Psoas muscle (tissue), 8 donors: ENCODE measurements around the gene MKI67. TPM values are rescaled to one million over a fixed set of nuclear protein-coding genes. Genes with fewer than 3 reads are reported as not detected.

ENCODE experiments used
- ATAC-seq, 4 donors: fragments of 200-7000 bp; cut with Tn5 transposase; one replicate each; pipeline ENCODE4 v1.9.1; 2020; ENCODE audit warnings: moderate library complexity in 3 of 4, mild to moderate bottlenecking in 2 of 4
- DNase-seq, 2 donors: peaks; one replicate each; pipeline ENCODE4 v3.0.0-alpha.2; 2020
- H3K27ac ChIP-seq: fragments of 200-600 bp; one replicate; pipeline ENCODE4 v1.8.0; 2022
- H3K27me3 ChIP-seq, 3 donors: fragments of 200-600 bp in 1 of 3; one replicate each; pipeline versions ENCODE4 v1.6.1 to v1.8.0; 2013 to 2022; ENCODE audit warnings: low read length in 2 of 3, mild to moderate bottlenecking in 2 of 3, moderate library complexity in 1 of 3; ENCODE audit not compliant: insufficient read depth in 3 of 3
- H3K36me3 ChIP-seq, 2 donors: fragments of 200-600 bp in 1 of 2; one replicate each; pipeline versions ENCODE4 v1.6.1 to v1.8.0; 2013 to 2022; ENCODE audit warnings: low read depth in 1 of 2, mild to moderate bottlenecking in 1 of 2, moderate library complexity in 1 of 2; ENCODE audit not compliant: insufficient read depth in 1 of 2
- H3K4me1 ChIP-seq: fragments of 200-600 bp; one replicate; pipeline ENCODE4 v1.8.0; 2022
- H3K4me3 ChIP-seq: fragments of 200-600 bp; one replicate; pipeline ENCODE4 v1.8.0; 2022; ENCODE audit warnings: mild to moderate bottlenecking
- H3K9me3 ChIP-seq: fragments of 200-600 bp; one replicate; pipeline ENCODE4 v1.8.0; 2022
- CTCF ChIP-seq: fragments of 200-600 bp; IDR thresholded peaks from one replicate; pipeline ENCODE4 v1.8.0; 2022; ENCODE audit warnings: antibody characterized with exemption
- WGBS, 3 donors: extraction: QIAGEN DNeasy Blood & Tissue Kit; methylation state at CpG; one replicate each; pipeline versions ENCODE4 v1.1.6 to v1.1.7; 2013; 5-methylcytosine and 5-hydroxymethylcytosine counted together
- intact Hi-C, 2 donors: fragments of 100-400 bp; cut with DNase I; formaldehyde crosslinking; loops; one replicate each; pipeline versions ENCODE4 v1.11.0 to v1.14.2; 2022
- polyA plus RNA-seq, 3 donors: library from polyadenylated mRNA; stranded (reverse); fragments of 200-250 nt; gene quantifications; one replicate each; pipeline ENCODE4 v1.2.3, GENCODE V29; 2013
- total RNA-seq, 4 donors: library from RNA; stranded (reverse); fragmentation: NEBNext Ultra II Directional in 2 of 4; extraction: Animal tissue kit (Norgen Biotek cat#: 25700) in 2 of 4; gene quantifications; one replicate each; pipeline versions ENCODE4 v1.2.1 to v1.2.4, GENCODE V29; 2021 to 2023
- donor health status: healthy with polysubstance abuse.
- donor health status: DM: no; HTN: no; CAD: no; lungs with moderate emphysema.
- donor health status: Bipolar disorder and iron deficiency.
- donor health status: healthy.
- donor health status: DM: yes; HTN: yes; CAD: no.
- donor health status: DM: no; HTN: no; CAD: no.
- donor health status: DM: no; HTN: no; CAD: no.
- donor health status: DM: yes; HTN: yes; CAD: no.

MKI67 gene
- total and polyA plus RNA-seq, 7 donors: 0.02 to 0.84 (median 0.13) TPM; not detected in 1

DNA sequence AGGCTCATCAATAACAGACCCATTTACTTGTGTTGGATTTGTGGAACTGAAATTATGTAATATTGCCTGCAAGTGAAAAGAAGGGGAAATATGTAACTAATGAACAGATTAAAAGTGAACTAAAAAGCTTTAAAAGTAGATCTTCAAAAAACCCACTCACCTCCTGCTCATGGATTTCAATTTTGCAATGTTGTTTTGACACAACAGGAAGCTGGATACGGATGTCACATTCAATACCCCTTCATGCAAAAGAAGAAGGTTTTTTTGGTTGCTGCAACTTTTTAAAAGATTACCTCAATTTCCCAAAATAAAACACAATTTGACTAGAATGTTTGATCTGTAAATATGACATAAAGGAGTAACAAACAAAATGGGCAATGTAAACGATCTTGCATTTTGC is 3.3 kb downstream of the MKI67 start:
- no peak for DNase-seq
- H3K4me1 ChIP-seq: peaks cover 10% of the 10 kb centered on the region
- 84 to 88% (median 85%) methylated on average over 2 of the region's 2 CpGs for WGBS, 3 donors
- peaks cover 0 to 55% (median 10%) of the 10 kb centered on the region in 3 donors for H3K27me3 ChIP-seq
- H3K9me3 ChIP-seq: no peaks in the 10 kb centered on the region
- intact Hi-C loops: no loop called here
- H3K4me3 ChIP-seq: no peak overlapping the region
- H3K27ac ChIP-seq: no peak overlapping the region
- TF ChIP-seq CTCF: no peak
- no peak for ATAC-seq
- H3K36me3 ChIP-seq: no peaks in the 10 kb centered on the region

- intact Hi-C loops: no loop called here
- H3K27me3 ChIP-seq: peaks cover 0 to 50% (median 10%) of the 10 kb centered on the region in 3 donors
- no peak overlapping the region for H3K27ac ChIP-seq
- no peak for TF ChIP-seq CTCF
- no peak for DNase-seq
- no peaks in the 10 kb centered on the region for H3K9me3 ChIP-seq
- no peaks in the 10 kb centered on the region for H3K36me3 ChIP-seq
- no peak overlapping the region for H3K4me3 ChIP-seq
- no peak for ATAC-seq
- WGBS, 3 donors: 80 to 86% (median 85%) methylated on average over 5 of the region's 5 CpGs
- peaks cover 10% of the 10 kb centered on the region for H3K4me1 ChIP-seq
Measured at GRCh38 chr10:128121750-128122412, 4.3 kb downstream of the MKI67 start.

- no peak for DNase-seq
- intact Hi-C loops: no loop called here
- no peak overlapping the region for H3K27ac ChIP-seq
- no peak for ATAC-seq
- no peak for TF ChIP-seq CTCF
- 83 to 92% (median 88%) methylated on average over 13 of the region's 13 CpGs for WGBS, 3 donors
- peaks cover 0 to 15% (median 0%) of the 10 kb centered on the region in 3 donors for H3K27me3 ChIP-seq
- H3K4me3 ChIP-seq: no peak overlapping the region
- H3K36me3 ChIP-seq: no peaks in the 10 kb centered on the region
- no peaks in the 10 kb centered on the region for H3K9me3 ChIP-seq
- H3K4me1 ChIP-seq: no peaks in the 10 kb centered on the region
Measured at GRCh38 chr10:128116851-128117615, 9.2 kb downstream of the MKI67 start.

DNA sequence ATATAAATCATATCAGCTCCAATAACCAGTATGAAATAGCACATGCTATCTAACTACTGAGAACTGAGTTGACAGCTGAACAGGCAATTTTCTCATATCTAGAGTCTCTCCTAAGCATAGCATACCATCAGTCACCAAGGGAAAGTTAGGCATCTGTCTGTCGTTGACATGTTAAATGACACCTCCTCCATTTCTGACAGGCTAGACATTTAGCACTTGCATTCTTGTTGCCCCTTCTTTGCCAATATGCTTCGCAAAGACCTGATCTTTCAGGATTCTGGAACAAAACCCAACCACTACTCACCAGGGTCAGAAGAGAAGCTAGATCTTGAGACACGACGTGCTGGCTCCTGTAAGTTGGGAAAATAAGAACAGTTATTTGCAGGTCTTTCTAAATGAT is 10.0 kb downstream of the MKI67 start:
- WGBS, 3 donors: 61 to 65% (median 64%) methylated on average over 4 of the region's 4 CpGs
- DNase-seq: no peak
- Histone ChIP-seq H3K36me3 (no peaks in the 10 kb centered on the region), H3K27ac (no peak overlapping the region), H3K4me3 (no peak overlapping the region), H3K4me1 (no peaks in the 10 kb centered on the region), H3K9me3 (no peaks in the 10 kb centered on the region), H3K27me3 (peaks cover 0 to 15% (median 0%) of the 10 kb centered on the region in 3 donors)
- TF ChIP-seq CTCF: no peak
- intact Hi-C loops: no loop called here
- no peak for ATAC-seq
